Natural killer cell treated with Interleukin-12 subunit alpha and Interleukin-12 subunit beta and Interleukin-15 and Interleukin-18, amount 100 ng/mL, for 72 hours (primary cell): ENCODE data around the gene CCDC40. TPM values are rescaled to one million over a fixed set of nuclear protein-coding genes. Genes with fewer than 3 reads are reported as not detected.

Source experiments
- ATAC-seq, 2 donors: fragments of 150-1000 bp; cut with Tn5 transposase in 1 of 2; sonication (Bioruptor Pico), chemical (Tn5 transposase) in 1 of 2; 2 replicates each; pipeline ENCODE4 v1.10.0; 2021
- DNase-seq: peaks from one replicate; pipeline ENCODE4 v3.0.0; 2022; ENCODE audit warnings: low spot score
- H3K27ac Mint-ChIP-seq, 2 donors: 1 replicate in 1 of 2; 2 replicates in 1 of 2; pipeline ENCODE4 v1.8.0; 2022; ENCODE audit warnings: mixed read lengths in 2 of 2, mild to moderate bottlenecking in 1 of 2, moderate library complexity in 1 of 2
- H3K27me3 Mint-ChIP-seq, 2 donors: 1 replicate in 1 of 2; 2 replicates in 1 of 2; pipeline ENCODE4 v1.8.0; 2022; ENCODE audit warnings: mixed read lengths in 2 of 2
- H3K36me3 Mint-ChIP-seq: one replicate; pipeline ENCODE4 v1.8.0; 2022; ENCODE audit warnings: mixed read lengths
- H3K4me1 Mint-ChIP-seq, 2 donors: 1 replicate in 1 of 2; 2 replicates in 1 of 2; pipeline ENCODE4 v1.8.0; 2022; ENCODE audit warnings: low read depth in 2 of 2, mixed read lengths in 2 of 2, mild to moderate bottlenecking in 1 of 2
- H3K4me3 Mint-ChIP-seq: one replicate; pipeline ENCODE4 v1.8.0; 2022; ENCODE audit warnings: mixed read lengths
- H3K9me3 Mint-ChIP-seq: 2 replicates; pipeline ENCODE4 v1.8.0; 2022; ENCODE audit warnings: mixed read lengths
- total RNA-seq, 2 donors: library from RNA; stranded (reverse); gene quantifications; one replicate each; pipeline ENCODE4 v1.2.3, GENCODE V29; 2022

Gene CCDC40
- total RNA-seq, 2 donors from 2014 or later: 0.56 TPM; not detected in 1

DNA sequence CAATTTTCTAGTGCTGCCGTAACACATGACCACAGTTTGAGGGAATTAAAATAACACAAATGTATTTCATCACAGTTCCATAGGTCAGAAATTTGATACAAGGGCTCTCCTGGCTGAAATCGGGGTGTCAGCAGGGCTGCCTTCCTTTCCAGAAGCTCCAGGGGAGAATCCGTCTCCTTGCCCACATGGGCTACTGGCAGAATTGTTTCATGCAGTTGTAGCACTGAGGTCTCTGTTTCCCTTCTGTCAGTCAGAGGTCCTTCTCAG lies 89.9 kb downstream of the CCDC40 start:
- no peak overlapping the region for H3K27ac Mint-ChIP-seq
- no peaks in the 10 kb centered on the region for H3K4me1 Mint-ChIP-seq
- H3K9me3 Mint-ChIP-seq: no peaks in the 10 kb centered on the region
- DNase-seq (no peak), ATAC-seq (no peak)
- no peaks in the 10 kb centered on the region for H3K36me3 Mint-ChIP-seq
- peaks cover 9 to 19% of the 10 kb centered on the region in 2 donors for H3K27me3 Mint-ChIP-seq
- H3K4me3 Mint-ChIP-seq: no peak overlapping the region

DNA sequence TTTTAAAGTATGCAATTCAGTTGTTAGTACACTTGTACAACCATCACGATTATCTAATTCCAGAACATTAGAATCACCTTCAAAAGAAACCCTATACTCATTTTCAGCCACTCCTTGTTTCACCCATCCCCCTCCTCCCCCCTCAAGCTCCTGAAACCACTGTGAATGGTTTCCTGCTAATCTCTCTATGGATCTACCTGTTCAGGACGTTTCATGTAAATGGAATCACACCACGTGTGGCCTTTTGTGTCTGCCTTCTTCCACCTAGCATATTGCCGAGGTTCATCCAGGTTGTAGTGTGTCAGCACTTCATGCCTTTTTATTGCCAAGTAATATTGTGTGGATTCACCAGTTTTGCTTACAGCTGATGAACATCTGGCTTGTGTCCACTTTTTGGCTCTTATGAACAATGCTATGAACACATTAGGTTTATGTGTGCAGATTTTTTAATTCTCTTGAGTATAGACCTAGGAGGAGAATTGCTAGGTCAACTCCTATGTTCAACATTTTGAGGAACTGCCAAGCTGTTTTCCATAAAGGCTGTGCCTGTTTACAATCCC lies 92.6 kb downstream of the CCDC40 start:
- ATAC-seq (no peak), DNase-seq (no peak)
- Mint-ChIP-seq H3K4me3 (no peak overlapping the region), H3K9me3 (no peaks in the 10 kb centered on the region), H3K27ac (no peak overlapping the region), H3K36me3 (no peaks in the 10 kb centered on the region), H3K4me1 (no peaks in the 10 kb centered on the region), H3K27me3 (peaks cover 9 to 19% of the 10 kb centered on the region in 2 donors)

DNA sequence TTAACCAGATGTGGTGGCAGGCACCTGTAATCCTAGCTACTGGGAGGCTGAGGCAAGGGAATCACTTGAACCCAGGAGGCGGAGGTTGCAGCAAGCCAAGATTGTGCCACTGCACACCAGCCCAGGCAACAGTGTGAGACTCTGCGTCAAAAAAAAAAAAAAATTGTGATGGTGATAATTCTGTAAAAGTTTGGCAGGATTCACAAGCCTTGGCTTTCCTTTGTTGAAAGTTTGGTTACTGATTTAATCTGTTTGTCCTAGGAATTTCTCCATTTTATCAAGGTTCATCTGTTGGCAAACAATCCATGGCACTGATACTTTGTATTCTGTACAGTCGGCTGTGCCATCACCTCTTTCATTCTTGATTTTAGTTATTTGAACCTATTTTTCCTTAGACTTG lies 94.5 kb downstream of the CCDC40 start:
- no peaks in the 10 kb centered on the region for H3K4me1 Mint-ChIP-seq
- no peak for DNase-seq
- H3K36me3 Mint-ChIP-seq: peaks cover 5% of the 10 kb centered on the region
- H3K4me3 Mint-ChIP-seq: no peak overlapping the region
- no peaks in the 10 kb centered on the region for H3K9me3 Mint-ChIP-seq
- no peak overlapping the region for H3K27ac Mint-ChIP-seq
- H3K27me3 Mint-ChIP-seq: peaks cover 9 to 19% of the 10 kb centered on the region in 2 donors
- ATAC-seq: no peak

DNA sequence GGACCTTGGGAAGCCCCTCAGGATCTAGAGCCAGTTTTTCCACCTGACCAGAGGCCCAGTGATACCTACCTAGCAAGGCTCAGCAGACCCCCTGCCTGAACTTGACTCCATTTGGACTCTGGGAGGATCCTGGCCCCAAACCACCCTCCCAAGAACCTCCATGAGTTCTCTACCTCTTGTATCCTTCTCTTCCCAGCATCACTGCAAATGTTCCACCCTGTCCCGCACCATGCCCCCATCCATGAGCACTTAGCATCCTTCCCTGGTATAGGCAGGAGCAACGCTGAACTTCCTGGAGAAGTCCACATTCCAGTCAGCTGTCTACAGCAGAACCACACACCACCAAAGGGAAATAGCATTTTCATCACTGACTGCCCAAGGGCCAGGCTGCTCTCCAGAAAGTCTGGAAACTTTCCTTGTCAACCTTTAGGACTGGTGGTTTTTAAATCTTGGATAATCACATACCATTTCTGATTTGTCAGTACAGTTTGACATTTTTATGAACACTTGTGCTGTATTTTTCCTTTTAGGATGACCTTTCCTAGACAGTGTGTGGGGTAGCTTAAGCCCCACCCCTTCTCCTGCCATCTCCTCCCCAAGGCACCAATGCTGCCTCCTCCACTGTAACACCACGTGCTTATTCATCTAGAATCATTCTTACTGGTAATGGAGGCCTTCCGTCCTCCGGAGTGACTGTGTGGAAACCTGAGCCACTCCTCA lies 96.6 kb downstream of the CCDC40 start:
- peak overlapping the region in 1 of 2 donors; percentile 37 for H3K27ac Mint-ChIP-seq
- H3K4me3 Mint-ChIP-seq: no peak overlapping the region
- DNase-seq (no peak), ATAC-seq (peak in 1 of 2 donors; percentile 8)
- peaks cover 6 to 14% of the 10 kb centered on the region in 2 donors for H3K27me3 Mint-ChIP-seq
- peaks cover 13% of the 10 kb centered on the region for H3K36me3 Mint-ChIP-seq
- no peaks in the 10 kb centered on the region for H3K4me1 Mint-ChIP-seq
- H3K9me3 Mint-ChIP-seq: no peaks in the 10 kb centered on the region

DNA sequence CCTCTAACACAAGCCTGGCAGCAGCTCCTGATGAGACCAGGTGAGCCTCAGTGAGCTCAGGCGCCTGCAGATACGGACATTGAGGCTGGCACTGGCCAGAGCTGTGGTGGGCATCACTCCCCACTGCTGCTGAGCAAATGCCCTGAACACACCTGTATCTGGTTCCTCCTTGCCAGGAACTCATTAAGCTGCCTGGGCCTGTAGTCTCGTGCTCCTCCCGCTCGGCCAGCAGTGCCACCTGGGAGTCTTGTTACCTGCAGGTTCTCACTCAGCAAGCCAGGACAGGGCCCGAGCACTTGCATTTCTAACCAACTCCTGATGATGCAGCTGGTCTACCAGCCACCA lies 97.2 kb downstream of the CCDC40 start:
- Mint-ChIP-seq H3K27ac (peak overlapping the region in 1 of 2 donors; percentile 37), H3K9me3 (no peaks in the 10 kb centered on the region), H3K4me1 (no peaks in the 10 kb centered on the region), H3K36me3 (peaks cover 16% of the 10 kb centered on the region), H3K4me3 (no peak overlapping the region), H3K27me3 (peaks cover 3 to 9% of the 10 kb centered on the region in 2 donors)
- ATAC-seq (peak; percentile 20 to 41), DNase-seq (no peak)

DNA sequence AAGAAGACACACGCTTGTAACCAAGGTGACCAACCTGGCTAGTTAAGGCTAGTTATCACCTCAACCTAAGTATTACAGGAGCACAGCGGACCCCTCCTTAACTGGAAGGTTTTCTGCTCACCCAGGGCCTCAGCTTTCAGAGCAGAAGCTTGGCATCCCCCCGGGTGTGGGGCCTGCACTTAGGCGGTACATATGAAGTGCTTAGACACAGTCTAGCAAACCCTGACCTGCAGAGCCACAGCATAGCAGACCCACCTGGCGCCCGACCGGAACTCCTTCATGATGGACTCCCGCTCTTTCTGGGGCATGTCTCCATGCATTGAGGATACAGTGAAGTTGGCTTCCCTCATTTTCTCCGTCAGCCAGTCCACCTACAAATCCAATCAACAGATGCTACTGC lies 100.7 kb downstream of the CCDC40 start:
- DNase-seq (no peak), ATAC-seq (no peak)
- Mint-ChIP-seq H3K9me3 (no peaks in the 10 kb centered on the region), H3K27ac (no peak overlapping the region), H3K4me1 (peaks cover 0 to 3% of the 10 kb centered on the region in 2 donors), H3K27me3 (no peaks in the 10 kb centered on the region), H3K4me3 (no peak overlapping the region), H3K36me3 (peaks cover 37% of the 10 kb centered on the region)

DNA sequence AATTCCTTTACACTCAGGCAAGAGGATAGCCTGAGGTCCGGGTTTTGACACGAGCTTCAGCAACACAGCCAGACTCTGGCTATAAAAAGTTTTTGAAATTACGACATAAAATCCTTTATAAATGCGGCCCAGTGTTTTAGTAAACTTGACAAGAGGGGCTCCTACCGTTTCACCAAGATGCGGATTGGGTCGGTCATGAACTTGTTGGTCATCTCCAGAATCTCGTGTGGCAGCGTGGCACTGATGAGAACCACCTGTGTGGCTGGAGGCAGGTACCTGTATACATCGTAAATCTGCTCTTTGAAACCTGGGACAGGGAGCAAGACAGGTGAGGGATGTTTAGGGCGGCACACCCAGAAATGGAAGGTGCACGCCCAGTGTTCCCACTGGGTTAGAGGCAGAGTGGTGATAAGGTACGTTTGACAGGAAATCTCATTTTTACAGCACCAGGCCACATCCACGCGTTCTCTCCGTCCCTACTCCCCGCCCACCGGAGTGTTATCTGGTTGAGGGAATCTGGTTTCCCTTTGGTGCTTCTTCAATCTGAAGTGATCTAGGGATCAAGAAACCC lies 102.5 kb downstream of the CCDC40 start:
- H3K4me1 Mint-ChIP-seq: peaks cover 0 to 8% of the 10 kb centered on the region in 2 donors
- H3K27ac Mint-ChIP-seq: no peak overlapping the region
- ATAC-seq: no peak
- H3K27me3 Mint-ChIP-seq: no peaks in the 10 kb centered on the region
- H3K4me3 Mint-ChIP-seq: no peak overlapping the region
- H3K9me3 Mint-ChIP-seq: no peaks in the 10 kb centered on the region
- DNase-seq: no peak
- H3K36me3 Mint-ChIP-seq: peaks cover 40% of the 10 kb centered on the region

DNA sequence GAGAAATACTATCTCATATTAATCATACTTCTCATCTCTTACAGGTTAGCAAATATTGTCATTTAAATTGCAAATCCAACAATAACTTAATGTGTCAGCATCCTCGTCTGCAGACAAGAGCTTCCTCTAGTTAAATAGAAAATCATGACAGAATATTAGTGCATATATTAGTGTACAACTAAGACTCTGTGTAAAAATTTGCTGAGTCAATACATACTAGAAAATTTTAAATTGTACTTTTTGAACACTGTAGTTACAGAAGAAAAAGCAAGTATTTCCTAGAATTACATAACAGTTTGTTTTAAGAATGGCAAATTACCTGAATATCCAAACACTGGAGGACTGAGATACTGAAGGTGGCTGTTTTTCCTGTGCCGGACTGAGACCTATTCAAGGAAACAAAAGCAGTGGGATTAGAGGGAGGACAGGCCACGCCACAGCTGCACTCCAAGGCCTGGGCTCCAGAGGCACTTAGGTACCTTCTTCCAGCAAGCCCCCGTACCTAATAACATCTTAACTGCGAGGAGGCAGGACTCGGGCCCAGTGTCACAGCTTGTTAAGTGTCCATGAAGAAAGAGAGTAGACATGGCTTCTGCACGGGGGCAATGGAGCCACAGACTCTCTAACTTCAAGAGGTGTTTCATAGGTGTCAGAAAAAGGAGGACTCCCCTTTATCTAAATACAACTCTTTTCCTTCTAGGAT lies 105.2 kb downstream of the CCDC40 start:
- H3K27ac Mint-ChIP-seq: no peak overlapping the region
- peaks cover 45% of the 10 kb centered on the region for H3K36me3 Mint-ChIP-seq

DNA sequence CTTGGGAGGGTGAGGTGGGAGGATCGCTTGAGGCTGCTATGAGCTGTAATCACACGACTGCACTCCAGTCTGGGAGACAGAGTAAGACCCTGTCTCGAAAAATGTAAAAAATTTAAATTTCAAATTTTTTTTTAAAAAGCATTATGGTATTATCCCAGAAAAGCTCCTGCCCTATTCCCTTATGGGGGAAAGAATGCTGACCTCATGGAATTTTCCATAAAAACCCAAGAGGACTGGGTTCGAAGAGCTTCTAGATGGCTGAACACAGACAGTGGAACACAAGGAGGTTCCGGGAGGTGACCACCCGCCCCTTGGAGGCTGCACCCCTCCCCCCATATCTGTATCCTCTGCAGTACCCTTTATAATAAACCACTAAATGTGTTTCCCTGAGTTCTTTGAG lies 106.5 kb downstream of the CCDC40 start:
- Mint-ChIP-seq H3K36me3 (peaks cover 39% of the 10 kb centered on the region), H3K27ac (no peak overlapping the region), H3K9me3 (no peaks in the 10 kb centered on the region), H3K4me3 (no peak overlapping the region), H3K27me3 (no peaks in the 10 kb centered on the region), H3K4me1 (peaks cover 17 to 28% of the 10 kb centered on the region in 2 donors)
- DNase-seq (no peak), ATAC-seq (no peak)

More for the DNA sequence above, 105.2 kb downstream of the CCDC40 start:
- H3K4me1 Mint-ChIP-seq: peaks cover 17 to 24% of the 10 kb centered on the region in 2 donors
- H3K4me3 Mint-ChIP-seq: no peak overlapping the region
- H3K9me3 Mint-ChIP-seq: no peaks in the 10 kb centered on the region
- DNase-seq (no peak), ATAC-seq (no peak)
- H3K27me3 Mint-ChIP-seq: no peaks in the 10 kb centered on the region

DNA sequence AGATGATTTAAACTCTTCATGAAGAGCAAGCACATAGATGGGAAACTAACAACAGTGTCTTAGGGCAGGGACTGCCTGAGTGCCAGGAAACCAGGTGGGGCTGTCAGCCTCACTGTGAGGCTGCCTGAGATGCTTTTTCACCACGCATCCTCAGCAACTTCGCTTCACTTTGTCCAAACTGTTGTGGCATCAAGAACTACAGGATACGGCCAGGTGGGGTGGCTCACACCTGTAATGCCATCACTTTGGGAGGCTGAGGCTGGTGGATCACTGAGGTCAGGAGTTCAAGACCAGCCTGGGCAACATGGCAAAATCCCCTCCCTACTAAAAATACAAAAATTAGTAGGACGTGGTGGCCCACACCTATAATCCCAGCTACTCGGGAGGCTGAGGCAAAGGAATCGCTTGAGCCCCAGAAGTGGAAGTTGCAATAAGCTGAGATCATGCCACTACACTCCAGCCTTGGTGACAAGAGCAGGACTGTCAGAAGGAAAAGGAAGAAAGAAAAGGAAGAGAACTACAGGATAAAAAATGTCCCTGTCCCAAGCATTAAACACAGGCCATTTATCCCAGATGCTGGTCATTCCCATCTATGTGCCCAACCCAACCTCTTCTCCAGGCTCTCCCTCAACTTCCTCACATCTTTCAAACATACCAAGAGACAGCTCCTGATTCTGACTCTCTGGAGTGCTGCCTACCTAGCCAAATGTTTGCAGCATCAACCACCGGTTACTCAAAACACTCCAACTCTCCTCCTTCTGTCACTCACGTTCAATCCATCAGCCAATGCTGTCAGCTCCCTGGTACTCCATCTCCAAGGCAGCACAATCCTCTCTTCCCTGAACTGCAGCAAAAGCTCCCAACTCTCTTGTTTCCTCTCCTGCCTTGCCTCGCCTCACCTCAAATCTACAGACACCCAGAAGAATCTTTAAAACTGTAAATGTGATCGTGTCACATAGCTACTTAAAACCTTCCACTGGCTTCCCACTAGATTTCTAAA lies 108.9 kb downstream of the CCDC40 start:
- Mint-ChIP-seq H3K27ac (peak overlapping the region; percentile 60 to 91), H3K27me3 (no peaks in the 10 kb centered on the region), H3K4me1 (peaks cover 22 to 28% of the 10 kb centered on the region in 2 donors), H3K36me3 (peaks cover 21% of the 10 kb centered on the region), H3K4me3 (peak overlapping the region; percentile 95), H3K9me3 (no peaks in the 10 kb centered on the region)
- no peak for ATAC-seq
- DNase-seq: no peak

DNA sequence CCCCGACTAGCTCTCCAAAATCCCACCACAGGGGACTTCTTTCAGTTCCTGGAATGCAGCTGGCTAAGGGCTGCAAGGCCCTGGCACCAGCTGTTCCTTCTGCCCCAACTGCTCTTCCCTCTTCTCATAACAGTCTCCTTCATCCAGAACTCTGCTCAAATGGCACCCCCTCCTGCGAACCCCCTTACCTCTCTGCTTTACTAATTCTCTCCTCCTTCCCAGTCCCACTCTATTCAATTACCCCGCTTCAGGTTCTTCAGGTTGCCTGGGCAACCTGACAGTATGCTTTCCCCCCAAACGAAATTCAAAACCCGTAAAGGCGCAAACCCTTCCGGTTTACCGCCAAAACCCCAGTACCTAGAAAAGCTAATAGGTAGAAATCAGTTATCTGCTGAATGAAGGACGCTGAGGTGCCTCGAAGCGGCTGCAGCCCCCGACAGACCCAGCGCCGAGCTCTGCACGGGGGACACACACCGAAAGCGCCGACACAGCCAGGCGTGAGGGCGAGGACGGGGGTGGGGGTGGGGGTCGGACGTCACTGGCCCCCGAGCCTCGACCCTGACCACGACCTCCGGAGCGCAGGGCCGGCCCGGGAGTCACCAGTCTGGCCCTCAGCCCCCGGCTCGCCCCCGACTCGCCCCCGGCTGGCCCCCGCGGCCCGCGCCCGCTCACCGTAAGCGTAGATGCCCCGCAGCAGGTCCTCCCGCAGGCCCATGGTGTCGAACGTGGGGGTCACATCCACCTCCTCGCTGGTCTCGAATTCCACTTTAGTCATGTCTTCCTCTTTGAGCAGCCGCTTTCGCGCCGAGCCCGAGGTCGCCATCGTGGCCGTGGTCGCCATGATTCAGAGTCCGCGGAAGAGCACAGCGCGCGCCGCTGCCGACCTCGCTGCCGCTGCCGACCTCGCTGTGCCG lies 109.9 kb downstream of the CCDC40 start:
- DNase-seq (no peak), ATAC-seq (peak; percentile 13 to 63)
- H3K27me3 Mint-ChIP-seq: no peaks in the 10 kb centered on the region
- H3K27ac Mint-ChIP-seq: peak overlapping the region; percentile 60 to 91
- peaks cover 22 to 32% of the 10 kb centered on the region in 2 donors for H3K4me1 Mint-ChIP-seq
- H3K36me3 Mint-ChIP-seq: peaks cover 17% of the 10 kb centered on the region
- H3K4me3 Mint-ChIP-seq: peak overlapping the region; percentile 95
- H3K9me3 Mint-ChIP-seq: no peaks in the 10 kb centered on the region

DNA sequence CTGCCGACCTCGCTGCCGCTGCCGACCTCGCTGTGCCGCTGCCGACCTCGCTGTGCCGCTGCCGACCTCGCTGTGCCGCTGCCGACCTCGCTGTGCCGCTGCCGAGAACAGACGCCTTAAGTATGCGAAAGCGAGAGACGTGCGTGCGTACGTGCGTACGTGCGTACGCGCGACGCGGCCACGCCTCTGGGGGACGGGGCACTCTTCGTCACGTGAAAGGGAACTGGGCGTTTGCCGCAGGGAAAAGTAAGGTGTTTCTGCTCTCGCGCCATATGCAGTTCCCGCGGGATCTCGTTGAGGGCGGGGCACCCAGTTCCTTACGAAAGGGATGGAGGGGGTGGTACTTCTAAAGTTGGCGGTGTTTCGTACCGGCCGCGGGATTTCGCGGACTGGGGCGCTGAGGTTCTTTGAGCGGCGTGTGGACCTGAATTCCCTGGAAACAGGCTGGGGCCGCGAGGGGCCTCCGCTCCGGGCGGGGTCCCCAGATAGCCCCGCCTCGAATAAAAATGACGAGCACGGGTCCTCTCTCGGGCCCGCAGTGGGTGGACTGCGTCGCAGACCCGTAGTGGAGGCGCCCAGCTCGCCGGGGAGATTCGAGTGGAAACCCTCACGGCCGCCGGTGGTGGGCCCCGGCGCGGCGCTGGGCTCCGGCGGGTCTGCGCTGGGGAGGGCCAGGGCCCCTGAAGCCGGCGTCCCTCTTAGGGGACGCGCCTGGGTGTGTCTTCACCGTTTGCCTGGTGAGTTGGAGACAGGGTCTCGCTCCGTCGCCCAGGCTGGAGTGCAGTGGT lies 110.8 kb downstream of the CCDC40 start, which contains the start of gene EIF4A3:
EIF4A3 (minus strand) TSS at position 94 of the 788 bp plus-strand sequence. CDS start 167 bp downstream, outside the sequence.
- Mint-ChIP-seq H3K4me3 (peak within 1 kb of the TSS; percentile 95), H3K9me3 (no peaks in the 10 kb centered on the region), H3K36me3 (peaks cover 13% of the 10 kb centered on the region), H3K27ac (peak within 1 kb of the TSS; percentile 60 to 91), H3K27me3 (no peaks in the 10 kb centered on the region), H3K4me1 (peaks cover 29 to 34% of the 10 kb centered on the region in 2 donors)
- peak; percentile 94 to 95 for ATAC-seq
- DNase-seq: peak; percentile 98
